HG02798 (cell line): ENCODE results near the gene SBF2.
"Not testable (repeated sequence)": the region's sequence is repeated elsewhere in the genome, so short reads cannot be mapped to it uniquely, and the experiment has no call there.

Experiments
- ATAC-seq: cut with Tn5 transposase; IDR thresholded peaks from one replicate; pipeline ENCODE4 v1.9.1; 2021; ENCODE audit warnings: mild to moderate bottlenecking; ENCODE audit not compliant: unreplicated experiment, poor library complexity

The SBF2 gene

GRCh38 chr11:10272132-10272531, 21.9 kb downstream of the SBF2 start:
- ATAC-seq, result no peak

DNA sequence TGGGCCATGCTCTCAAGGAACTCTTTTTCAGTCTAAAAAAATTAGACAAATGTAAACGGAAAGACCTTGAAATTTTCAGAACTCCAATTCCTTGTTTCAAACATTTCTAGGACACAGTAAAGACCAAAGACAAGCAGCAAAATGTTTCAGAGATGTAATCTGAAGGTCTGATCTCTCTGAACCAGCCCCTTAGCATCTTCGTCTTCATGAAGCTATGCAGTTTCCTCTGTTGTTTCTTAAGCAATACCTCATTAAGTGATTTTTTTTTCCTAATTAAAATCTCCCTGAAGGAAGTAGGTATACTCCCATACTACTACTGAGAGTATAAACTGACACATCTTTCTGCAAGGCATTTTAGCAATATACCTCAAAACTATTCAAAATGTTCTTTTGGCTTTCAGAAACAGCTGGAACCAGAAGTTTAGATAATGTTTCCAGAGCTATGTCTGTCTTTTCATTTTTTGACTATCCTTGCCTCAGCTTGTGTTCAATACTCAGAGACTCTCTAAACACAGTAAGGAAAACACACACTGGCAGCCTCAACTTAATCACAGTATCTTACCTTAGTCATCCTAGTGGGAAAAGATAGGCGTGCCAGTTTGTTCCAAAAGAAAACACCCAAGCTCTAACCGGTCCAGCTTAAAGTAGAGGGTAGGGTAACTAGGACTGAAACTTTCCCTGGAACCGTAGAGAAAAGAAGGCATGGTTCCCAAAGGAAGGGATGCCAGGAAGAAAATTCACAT, 25.1 kb downstream of the SBF2 start:
- ATAC-seq, result no peak

DNA sequence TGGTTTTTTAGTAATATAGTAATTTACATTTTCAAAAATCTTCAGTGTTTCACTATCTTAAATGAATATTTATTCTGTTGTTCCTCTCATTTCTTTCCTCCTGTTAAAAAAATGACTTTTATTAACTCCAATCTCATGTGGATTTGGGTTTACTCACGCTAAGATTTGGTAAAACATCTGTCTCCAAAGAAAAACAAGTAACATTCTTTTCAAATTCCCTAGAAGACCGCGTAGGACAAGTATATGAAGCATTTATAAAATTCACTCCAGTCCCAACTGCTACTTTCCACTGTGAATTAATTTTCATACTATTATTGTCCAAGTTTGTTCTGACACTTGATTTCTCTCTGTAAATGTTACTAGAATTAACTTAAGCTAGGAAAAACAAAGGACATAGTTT, 26.2 kb downstream of the SBF2 start:
- ATAC-seq, result no peak

- no peak for ATAC-seq
These were observed 28.1 kb downstream of the SBF2 start for GRCh38 chr11:10265936-10266335.

DNA sequence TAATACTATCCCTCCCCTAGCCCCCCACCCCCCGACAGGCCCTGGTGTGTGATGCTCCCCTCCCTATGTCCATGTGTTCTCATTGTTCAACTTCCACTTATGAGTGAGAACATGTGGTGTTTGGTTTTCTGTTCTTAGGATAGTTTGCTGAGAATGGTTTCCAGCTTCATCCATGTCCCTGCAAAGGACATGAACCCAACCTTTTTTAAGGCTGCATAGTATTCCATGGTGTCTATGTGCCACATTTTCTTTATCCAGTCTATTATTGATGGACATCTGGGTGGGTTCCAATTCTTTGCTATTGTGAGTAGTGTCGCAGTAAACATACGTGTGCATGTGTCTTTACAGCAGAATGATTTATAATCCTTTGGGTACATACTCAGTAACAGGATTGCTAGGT, 29.3 kb downstream of the SBF2 start:
- not testable (repeated sequence) for ATAC-seq

- no peak for ATAC-seq
These were observed 30.1 kb downstream of the SBF2 start for GRCh38 chr11:10263929-10264328.

DNA sequence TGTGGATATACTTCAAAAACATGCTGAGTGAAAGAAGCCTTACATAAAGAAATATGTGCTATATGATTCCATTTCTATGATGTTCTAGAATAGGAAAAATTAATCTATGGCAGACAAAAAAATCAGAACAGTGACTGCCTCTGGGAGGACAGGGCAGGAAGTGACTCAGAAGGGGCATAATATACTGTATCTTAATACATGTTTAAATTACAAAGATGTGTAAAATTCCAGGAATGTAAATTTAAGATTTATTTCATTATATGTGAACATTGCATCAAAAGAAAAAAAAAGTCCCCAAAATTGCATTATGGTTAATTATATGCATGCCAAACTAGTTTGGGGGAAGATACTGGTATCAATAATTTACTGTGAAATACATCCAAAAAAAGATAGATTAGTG, 32.2 kb downstream of the SBF2 start:
- ATAC-seq, result no peak

GRCh38 chr11:10257478-10257877, 36.5 kb downstream of the SBF2 start:
- ATAC-seq, result no peak

DNA sequence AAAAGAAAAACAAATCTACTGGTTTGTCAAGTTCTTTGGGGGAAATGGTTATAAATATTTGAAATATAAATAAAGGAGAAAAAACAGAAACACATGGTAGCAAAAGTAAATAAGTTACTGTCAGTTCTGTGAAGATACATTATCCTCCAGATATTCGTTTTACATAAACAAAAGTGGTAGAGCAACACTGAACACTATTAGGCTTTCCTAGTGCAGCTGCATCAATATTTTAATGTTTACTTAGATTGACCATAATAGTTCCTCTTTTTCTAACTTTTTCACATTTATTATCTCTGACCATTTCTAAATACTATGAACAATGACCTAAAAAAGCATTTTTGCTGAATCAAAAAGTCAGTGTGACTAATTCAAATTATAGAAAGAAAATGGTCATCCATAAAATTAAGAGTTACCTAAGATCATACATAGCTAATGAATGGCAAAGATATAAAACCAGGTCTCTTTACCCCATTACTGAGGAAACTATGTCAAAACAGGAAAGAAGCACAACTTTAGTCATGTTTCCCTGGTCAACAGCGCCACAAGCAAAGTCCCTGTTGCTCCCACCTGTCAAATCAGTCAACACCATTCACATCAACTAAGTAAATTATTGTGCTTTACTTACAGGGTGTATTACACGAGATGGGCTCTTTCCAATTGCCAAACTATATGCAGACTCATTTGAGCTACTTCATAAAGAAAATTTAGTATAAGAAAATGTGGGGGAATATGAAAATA, 38.5 kb downstream of the SBF2 start:
- no peak for ATAC-seq

DNA sequence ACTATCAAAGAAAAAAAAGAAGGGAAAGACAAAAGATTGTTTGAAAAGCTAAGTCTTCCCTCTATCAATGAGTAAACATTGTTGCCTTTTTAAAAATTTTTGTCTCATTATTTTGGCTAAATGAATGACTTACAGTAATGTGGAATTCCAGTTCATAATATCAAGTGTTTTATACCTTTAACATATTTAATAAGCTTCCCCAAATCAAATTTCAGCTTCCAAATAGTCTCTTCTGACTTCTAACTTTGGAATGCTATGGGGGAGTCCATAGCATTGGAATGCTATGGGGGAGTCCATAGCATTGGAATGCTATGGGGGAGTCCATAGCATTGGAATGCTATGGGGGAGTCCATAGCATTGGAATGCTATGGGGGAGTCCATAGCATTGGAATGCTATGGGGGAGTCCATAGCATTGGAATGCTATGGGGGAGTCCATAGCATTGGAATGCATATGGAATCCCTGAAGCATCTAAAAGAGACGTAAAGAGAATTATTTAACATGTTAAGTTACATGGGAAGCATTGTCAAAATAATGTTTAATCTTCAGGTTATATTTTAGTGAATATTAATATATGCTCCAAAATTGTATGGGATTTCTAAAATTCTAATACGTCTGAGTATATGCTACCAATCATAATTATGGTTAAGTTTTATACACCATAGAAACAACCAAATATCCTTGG, 44.4 kb downstream of the SBF2 start:
- ATAC-seq, result not testable (repeated sequence)

DNA sequence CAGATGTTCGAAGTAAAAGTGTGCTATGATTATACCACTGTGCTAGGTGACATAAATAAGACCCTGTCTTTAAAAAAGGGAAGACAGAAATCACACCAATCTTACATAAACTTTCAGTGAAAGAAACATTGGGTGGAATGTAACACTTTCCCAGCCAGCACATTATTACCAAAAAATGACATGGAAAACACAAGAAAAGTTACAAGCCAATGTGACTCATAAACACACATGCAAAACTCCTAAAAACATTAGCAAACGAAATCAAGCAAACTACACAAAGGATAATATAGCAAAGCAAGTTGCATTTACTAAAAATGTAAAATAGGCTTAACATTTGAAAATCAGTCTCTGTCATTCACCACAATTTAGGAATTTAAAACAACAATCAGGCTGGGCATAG, 47.0 kb downstream of the SBF2 start:
- ATAC-seq, result no peak

DNA sequence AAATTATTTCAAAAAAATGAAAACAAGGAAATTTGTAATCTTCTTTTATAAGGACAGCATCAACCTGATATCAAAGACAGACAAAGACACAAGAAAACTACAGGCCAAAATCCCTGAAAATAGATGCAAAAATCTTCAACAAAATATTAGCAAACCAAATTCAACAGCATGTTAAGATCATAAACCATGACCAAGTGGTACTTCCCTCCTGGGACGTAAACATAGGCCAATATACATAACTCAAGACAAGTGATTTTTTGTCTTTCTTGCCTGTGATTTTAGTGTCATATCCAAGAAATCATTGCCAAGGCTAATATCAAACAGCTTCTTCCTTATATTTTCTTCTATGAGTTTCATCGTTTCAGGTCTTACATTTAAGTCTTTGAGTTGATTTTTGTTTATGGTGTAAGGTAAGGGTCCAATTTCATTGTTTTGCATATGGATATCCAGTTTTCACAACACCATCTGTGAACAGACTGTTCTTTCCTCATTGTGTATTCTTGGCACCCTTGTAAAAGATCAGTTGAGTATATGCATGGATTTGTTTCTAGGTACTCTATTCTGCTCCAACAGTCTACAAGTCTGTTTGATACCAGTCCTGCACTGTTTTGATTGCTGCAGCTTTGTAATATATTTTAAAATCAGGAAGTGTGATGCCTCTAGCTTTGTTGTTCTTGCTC, 50.0 kb downstream of the SBF2 start:
- ATAC-seq, result no peak

DNA sequence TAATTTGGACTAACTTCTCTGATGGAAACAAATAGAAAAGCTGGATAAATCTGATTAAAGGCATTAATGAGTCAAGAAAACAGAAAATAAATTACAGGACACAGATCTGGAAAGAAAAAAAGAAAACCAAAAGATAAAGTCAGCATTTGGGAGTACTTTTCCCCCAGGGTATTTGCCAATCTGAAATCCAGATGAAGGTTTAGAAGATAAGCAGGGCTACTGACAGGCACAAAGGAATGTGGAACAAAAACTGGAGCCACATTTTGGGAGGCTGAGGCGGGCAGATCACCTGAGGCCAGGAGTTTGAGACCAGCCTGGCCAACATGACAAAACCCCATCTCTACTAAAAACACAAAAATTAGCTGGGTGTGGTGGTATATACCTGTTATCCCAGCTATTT, 57.2 kb downstream of the SBF2 start:
- no peak for ATAC-seq

DNA sequence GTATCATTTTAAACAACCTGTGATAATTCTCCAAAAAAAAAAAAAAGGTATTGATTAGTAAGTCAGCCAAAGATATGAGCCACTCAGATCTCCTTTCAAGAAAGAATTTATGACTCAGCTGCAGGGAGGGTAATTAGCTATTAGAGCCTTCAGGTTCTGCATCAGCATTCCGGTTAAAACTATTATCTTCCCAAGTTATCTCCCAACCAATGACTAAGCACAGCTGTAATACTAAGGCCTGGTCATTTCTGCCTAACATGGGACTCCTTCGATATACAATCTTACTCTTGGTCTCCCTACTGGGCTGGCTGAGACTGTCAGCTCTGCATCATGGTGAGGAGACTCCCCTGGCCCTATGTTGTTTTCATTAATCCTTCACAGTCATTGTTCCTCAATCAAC, 60.4 kb downstream of the SBF2 start:
- no peak for ATAC-seq

- no peak for ATAC-seq
These were observed 61.3 kb downstream of the SBF2 start for GRCh38 chr11:10232756-10233155.

DNA sequence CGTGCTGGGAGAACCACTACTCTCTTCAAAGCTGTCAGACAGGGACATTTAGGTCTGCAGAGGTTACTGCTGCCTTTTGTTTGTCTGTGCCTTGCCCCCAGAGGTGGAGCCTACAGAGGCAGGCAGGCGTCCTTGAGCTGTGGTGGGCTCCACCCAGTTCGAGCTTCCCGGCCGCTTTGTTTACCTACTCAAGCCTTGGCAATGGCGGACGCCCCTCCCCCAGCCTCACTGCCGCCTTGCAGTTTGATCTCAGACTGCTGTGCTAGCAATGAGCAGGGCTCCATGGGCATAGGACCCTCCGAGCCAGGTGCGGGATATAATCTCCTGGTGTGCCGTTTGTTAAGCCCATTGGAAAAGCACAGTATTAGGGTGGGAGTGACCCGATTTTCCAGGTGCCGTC, 62.2 kb downstream of the SBF2 start:
- ATAC-seq, result not testable (repeated sequence)

DNA sequence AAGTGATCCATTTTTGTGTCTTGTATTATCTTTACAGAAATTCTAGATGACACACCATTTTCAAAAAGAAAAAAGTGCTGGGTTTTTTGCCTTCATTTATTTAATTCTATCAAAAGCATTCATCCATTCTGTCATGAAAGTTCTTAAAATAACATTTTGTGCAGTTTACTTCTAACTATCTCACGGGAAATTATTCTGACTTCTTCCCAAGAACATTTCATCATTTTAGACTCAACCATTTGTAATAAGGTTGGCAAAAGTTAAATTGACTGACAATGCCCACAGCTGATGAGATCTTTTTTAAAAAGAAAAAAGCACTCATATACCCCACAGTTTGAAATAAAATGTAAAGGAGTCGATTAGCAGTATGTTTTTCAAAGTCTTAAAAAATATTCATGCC, 68.5 kb downstream of the SBF2 start:
- ATAC-seq, result no peak

DNA sequence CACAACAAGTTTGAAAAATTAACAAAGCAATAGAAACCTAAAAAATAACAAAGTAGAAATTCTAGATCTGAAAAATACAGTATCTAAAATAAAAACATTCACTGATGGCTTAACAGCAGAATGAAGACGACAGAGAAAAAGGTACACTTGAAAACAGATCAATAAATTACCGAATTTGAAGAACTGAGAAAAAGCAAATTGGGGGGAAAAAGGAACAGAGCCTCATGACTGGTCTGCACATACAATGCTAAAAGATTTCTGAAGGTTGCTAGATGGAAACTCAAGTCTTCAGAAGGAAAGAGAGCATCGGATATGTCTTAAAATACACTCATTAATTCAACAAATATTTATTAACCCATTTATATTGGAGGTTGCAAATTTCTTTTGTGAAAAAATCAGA, 71.6 kb downstream of the SBF2 start:
- no peak for ATAC-seq

DNA sequence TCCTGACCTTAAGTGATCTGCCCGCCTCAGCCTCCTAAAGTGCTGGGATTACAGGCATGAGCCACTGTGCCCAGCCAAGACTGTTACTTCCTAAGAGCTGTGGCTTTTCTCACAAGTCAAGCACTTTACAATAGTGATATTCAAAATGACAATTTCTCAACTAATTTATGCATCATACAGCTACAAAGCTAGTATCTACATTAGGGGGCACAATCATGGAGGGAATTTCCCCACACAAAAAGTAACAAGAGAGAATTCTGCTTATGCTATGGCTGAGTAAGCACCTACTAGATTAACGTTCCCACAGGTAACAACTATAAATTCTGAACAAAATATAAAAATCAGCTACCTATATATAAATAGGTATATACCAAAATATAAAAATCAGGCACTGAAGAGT, 72.7 kb downstream of the SBF2 start:
- no peak for ATAC-seq

- no peak for ATAC-seq
These were observed 82.5 kb downstream of the SBF2 start for GRCh38 chr11:10211470-10211869.

DNA sequence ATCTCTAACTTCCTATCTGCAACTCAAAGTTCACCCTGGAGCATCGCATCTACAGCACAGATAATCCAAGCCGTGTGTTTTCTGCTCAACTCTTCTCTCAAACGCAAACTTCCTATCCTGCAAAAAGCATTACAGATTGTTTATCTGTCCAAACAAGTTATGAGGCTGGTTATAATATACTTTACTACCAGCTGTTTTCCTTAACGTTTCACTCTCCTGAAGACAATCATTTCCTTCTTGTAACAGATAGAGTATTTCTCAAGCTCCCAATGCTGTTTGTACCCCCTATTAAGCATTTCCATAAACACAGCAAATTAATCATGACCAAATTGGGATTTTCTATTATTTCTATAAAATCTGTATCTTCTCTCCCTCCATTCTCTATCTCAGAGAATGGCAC, 84.7 kb downstream of the SBF2 start:
- ATAC-seq, result no peak
